Epithelial cell of proximal tubule (primary cell): ENCODE results near the gene COA8. TPM values are rescaled to one million over a fixed set of nuclear protein-coding genes. Genes with fewer than 3 reads are reported as not detected.

Source experiments
- DNase-seq: peaks from one replicate; pipeline ENCODE4 v3.0.0-alpha.2; 2011; ENCODE audit warnings: low read depth
- H3K4me3 ChIP-seq: 2 replicates; pipeline ENCODE4 v1.5.1; 2011; ENCODE audit warnings: low read depth, mild to moderate bottlenecking, low read length
- CTCF ChIP-seq: conservative IDR thresholded peaks from 2 replicates; pipeline ENCODE4 v1.5.1; 2012; ENCODE audit warnings: low read depth, mild to moderate bottlenecking, low read length
- total RNA-seq: library from RNA; depleted of rRNA; stranded (reverse); fragments of >200 nt; gene quantifications from 2 replicates; pipeline ENCODE4 v1.2.3, GENCODE V29; 2015

Gene COA8
- total RNA-seq, 1 donor from 2014 or later, result 29.0 TPM

GRCh38 chr14:103629503-103630121 is 66.9 kb downstream of the COA8 start:
- no peak for TF ChIP-seq CTCF
- peak overlapping the region; percentile 79 for H3K4me3 ChIP-seq
- no peak for DNase-seq

- no peak for DNase-seq
- TF ChIP-seq CTCF, result no peak
These were observed 67.8 kb downstream of the COA8 start for GRCh38 chr14:103630364-103631108.

GRCh38 chr14:103633391-103633790 is 70.6 kb downstream of the COA8 start:
- no peak for TF ChIP-seq CTCF
- H3K4me3 ChIP-seq, result no peak overlapping the region
- DNase-seq, result no peak

More at GRCh38 chr14:103630364-103631108, 67.8 kb downstream of the COA8 start:
- H3K4me3 ChIP-seq, result peak overlapping the region; percentile 79

GRCh38 chr14:103634156-103634555 is 71.4 kb downstream of the COA8 start:
- no peak for DNase-seq
- H3K4me3 ChIP-seq, result no peak overlapping the region
- no peak for TF ChIP-seq CTCF

GRCh38 chr14:103638594-103638993 is 75.8 kb downstream of the COA8 start:
- H3K4me3 ChIP-seq, result no peak overlapping the region
- no peak for TF ChIP-seq CTCF
- DNase-seq, result no peak

Other genes starting within 250 kb of the COA8 start
- gene EIF5, start 228.7 kb upstream of the COA8 start, total RNA-seq, result 187 and 238 TPM in 2 replicates
- 47.5 and 59.3 TPM in 2 replicates for gene MARK3, start 177.5 kb upstream of the COA8 start, total RNA-seq
- gene CKB, start 40.1 kb upstream of the COA8 start, total RNA-seq, result 492 and 789 TPM in 2 replicates
- 9.0 and 21.9 TPM in 2 replicates for gene TRMT61A, start 33.8 kb upstream of the COA8 start, total RNA-seq
- gene BAG5, start 303 bp upstream of the COA8 start, total RNA-seq, result 26.6 and 27.2 TPM in 2 replicates
- gene KLC1, start 66.3 kb downstream of the COA8 start, total RNA-seq, result 170 and 178 TPM in 2 replicates
- 32.5 and 55.0 TPM in 2 replicates for gene XRCC3, start 152.5 kb downstream of the COA8 start, total RNA-seq
- gene ZFYVE21, start 152.8 kb downstream of the COA8 start, total RNA-seq, result 74.1 and 110 TPM in 2 replicates